HEK293 (cell line): ENCODE measurements around the gene KIRREL3.

Source experiments
- CTCF ChIA-PET: fragments of 350-600 bp; formaldehyde crosslinking; extraction: SDS; loops from one replicate; lab custom pipeline; 2021; ENCODE audit warnings: antibody characterized with exemption; lab: Yijun Ruan, JAX
- POLR2A ChIA-PET: fragments of 300-600 bp; formaldehyde crosslinking; extraction: SDS; loops from one replicate; lab custom pipeline; 2020; ENCODE audit warnings: antibody characterized with exemption, inconsistent platforms; lab: Yijun Ruan, JAX
- H3K27ac ChIP-seq: fragments of 200-500 bp; sonication (Bioruptor generic); 2 replicates; pipeline ENCODE4 v1.5.1; 2014; ENCODE audit warnings: low read depth, low read length, control low read depth, inconsistent platforms; ENCODE audit errors: extremely low read depth
- H3K36me3 ChIP-seq, 2 experiments: fragments of 200-500 bp in 1 of 2; sonication (Bioruptor generic) in 1 of 2; 1 replicate in 1 of 2; 2 replicates in 1 of 2; pipeline ENCODE4 v1.5.1; 2014 to 2017; ENCODE audit warnings: inconsistent platforms in 2 of 2, low read length in 2 of 2; ENCODE audit not compliant: control insufficient read depth in 2 of 2, insufficient read depth in 1 of 2
- H3K4me1 ChIP-seq: fragments of 200-500 bp; sonication (Bioruptor generic); 2 replicates; pipeline ENCODE4 v1.5.1; 2014; ENCODE audit warnings: mild to moderate bottlenecking, low read length, inconsistent platforms; ENCODE audit not compliant: control insufficient read depth, insufficient read depth
- H3K4me3 ChIP-seq: 2 replicates; pipeline ENCODE4 v1.5.1; 2011; ENCODE audit warnings: low read depth, mild to moderate bottlenecking, control low read depth, low read length, moderate library complexity
- H3K9me3 ChIP-seq: fragments of 200-500 bp; sonication (Bioruptor generic); 2 replicates; pipeline ENCODE4 v1.5.1; 2014; ENCODE audit warnings: low read depth, low read length, inconsistent platforms; ENCODE audit not compliant: control insufficient read depth, insufficient read depth
- AEBP2 ChIP-seq: fragments of 450-650 bp; formaldehyde crosslinking; IDR thresholded peaks from 2 replicates; pipeline ENCODE4 v1.5.1; 2016; ENCODE audit warnings: missing biosample characterization, missing genetic modification characterization, borderline replicate concordance
- FEZF1 ChIP-seq: fragments of 450-650 bp; formaldehyde crosslinking; IDR thresholded peaks from 2 replicates; pipeline ENCODE4 v1.5.1; 2016; ENCODE audit warnings: missing biosample characterization, missing genetic modification characterization
- GFI1B ChIP-seq: fragments of 450-650 bp; formaldehyde crosslinking; IDR thresholded peaks from 2 replicates; pipeline ENCODE4 v1.5.1; 2016; ENCODE audit warnings: missing biosample characterization, missing genetic modification characterization
- KLF8 ChIP-seq: fragments of 450-650 bp; formaldehyde crosslinking; IDR thresholded peaks from 2 replicates; pipeline ENCODE4 v1.5.1; 2016; ENCODE audit warnings: missing biosample characterization, missing genetic modification characterization
- OVOL3 ChIP-seq: fragments of 450-650 bp; formaldehyde crosslinking; IDR thresholded peaks from 2 replicates; pipeline ENCODE4 v1.5.1; 2016; ENCODE audit warnings: missing biosample characterization, missing genetic modification characterization
- PRDM1 ChIP-seq: fragments of 450-650 bp; formaldehyde crosslinking; IDR thresholded peaks from 2 replicates; pipeline ENCODE4; 2016; ENCODE audit warnings: missing biosample characterization, missing genetic modification characterization
- SCRT2 ChIP-seq: fragments of 450-650 bp; formaldehyde crosslinking; IDR thresholded peaks from 2 replicates; pipeline ENCODE4 v1.5.1; 2016; ENCODE audit warnings: missing biosample characterization, missing genetic modification characterization
- SETDB1 ChIP-seq: IDR thresholded peaks from one replicate; pipeline ENCODE4 v1.6.1; 2017; ENCODE audit warnings: mild to moderate bottlenecking, low read length, moderate library complexity, mixed read lengths; ENCODE audit not compliant: insufficient read length
- SP3 ChIP-seq: fragments of 450-650 bp; formaldehyde crosslinking; IDR thresholded peaks from 2 replicates; pipeline ENCODE4 v1.5.1; 2016; ENCODE audit warnings: missing biosample characterization, missing genetic modification characterization
- ZBTB26 ChIP-seq: fragments of 450-650 bp; formaldehyde crosslinking; optimal IDR thresholded peaks from 2 replicates; pipeline ENCODE3; 2016; ENCODE audit warnings: missing biosample characterization, mild to moderate bottlenecking, missing genetic modification characterization
- ZBTB7A ChIP-seq: fragments of 450-650 bp; formaldehyde crosslinking; IDR thresholded peaks from 2 replicates; pipeline ENCODE4 v1.5.1; 2016; ENCODE audit warnings: low read depth, missing biosample characterization, missing genetic modification characterization
- ZNF10 ChIP-seq: fragments of 450-650 bp; formaldehyde crosslinking; IDR thresholded peaks from 2 replicates; pipeline ENCODE4 v1.5.1; 2017; ENCODE audit warnings: missing biosample characterization, missing genetic modification characterization
- ZNF138 ChIP-seq: fragments of 450-650 bp; formaldehyde crosslinking; IDR thresholded peaks from 2 replicates; pipeline ENCODE4 v1.5.1; 2016; ENCODE audit warnings: missing biosample characterization, missing genetic modification characterization, borderline replicate concordance
- ZNF148 ChIP-seq: fragments of 450-650 bp; formaldehyde crosslinking; IDR thresholded peaks from 2 replicates; pipeline ENCODE4 v1.5.0; 2017; ENCODE audit warnings: missing biosample characterization, missing genetic modification characterization, borderline replicate concordance
- ZNF184 ChIP-seq: fragments of 450-650 bp; IDR thresholded peaks from 2 replicates; pipeline ENCODE4 v1.5.1; 2018; ENCODE audit warnings: missing biosample characterization, mild to moderate bottlenecking, missing genetic modification characterization
- ZNF214 ChIP-seq: fragments of 450-650 bp; formaldehyde crosslinking; IDR thresholded peaks from 2 replicates; pipeline ENCODE4 v1.5.1; 2017; ENCODE audit warnings: missing biosample characterization, mild to moderate bottlenecking, missing genetic modification characterization, borderline replicate concordance
- ZNF416 ChIP-seq: fragments of 450-650 bp; formaldehyde crosslinking; IDR thresholded peaks from 2 replicates; pipeline ENCODE4 v1.5.1; 2016; ENCODE audit warnings: missing biosample characterization, missing genetic modification characterization
- ZNF571 ChIP-seq: fragments of 450-650 bp; formaldehyde crosslinking; IDR thresholded peaks from 2 replicates; pipeline ENCODE4 v1.5.0; 2017; ENCODE audit warnings: missing biosample characterization, missing genetic modification characterization
- ZNF585B ChIP-seq: fragments of 450-650 bp; formaldehyde crosslinking; IDR thresholded peaks from 2 replicates; pipeline ENCODE4 v1.5.1; 2016; ENCODE audit warnings: missing biosample characterization, missing genetic modification characterization
- ZNF610 ChIP-seq: fragments of 450-650 bp; formaldehyde crosslinking; IDR thresholded peaks from 2 replicates; pipeline ENCODE4 v1.5.1; 2016; ENCODE audit warnings: missing biosample characterization, missing genetic modification characterization, borderline replicate concordance
- ZNF658 ChIP-seq: fragments of 450-650 bp; formaldehyde crosslinking; IDR thresholded peaks from 2 replicates; pipeline ENCODE4; 2016; ENCODE audit warnings: missing biosample characterization, missing genetic modification characterization
- ZNF660 ChIP-seq: fragments of 450-650 bp; IDR thresholded peaks from 2 replicates; pipeline ENCODE4 v1.5.1; 2018; ENCODE audit warnings: missing biosample characterization, mild to moderate bottlenecking, missing genetic modification characterization
- ZNF692 ChIP-seq: fragments of 450-650 bp; formaldehyde crosslinking; IDR thresholded peaks from 2 replicates; pipeline ENCODE4 v1.5.1; 2016; ENCODE audit warnings: missing biosample characterization, missing genetic modification characterization
- ZSCAN4 ChIP-seq: fragments of 450-650 bp; formaldehyde crosslinking; IDR thresholded peaks from 2 replicates; pipeline ENCODE4 v1.5.1; 2017; ENCODE audit warnings: missing biosample characterization, missing genetic modification characterization

Gene KIRREL3

GRCh38 chr11:126969865-126970479 is 30.6 kb downstream of the KIRREL3 start (continued):
- TF ChIP-seq GFI1B (tag by site-specific recombination) (no peak), SCRT2 (tag by site-specific recombination) (no peak), ZNF214 (no peak), ZNF184 (tag by site-specific recombination) (no peak)

- TF ChIP-seq ZNF658 (tag by site-specific recombination), result no peak
- TF ChIP-seq ZNF148 (tag by site-specific recombination), result no peak
- no peak for TF ChIP-seq FEZF1 (tag by site-specific recombination)
- TF ChIP-seq ZNF138 (tag by site-specific recombination), result no peak
- TF ChIP-seq ZNF610, result no peak
- TF ChIP-seq AEBP2 (tag by site-specific recombination), result no peak
- TF ChIP-seq ZNF660 (tag by site-specific recombination), result no peak
- no peak for TF ChIP-seq ZNF10
- no peak for TF ChIP-seq ZSCAN4 (tag by site-specific recombination)
- no peak for TF ChIP-seq ZNF585B
- TF ChIP-seq ZBTB7A, result no peak
- TF ChIP-seq ZNF416 (tag by site-specific recombination), result no peak
- no peak for TF ChIP-seq SP3
- no peak for TF ChIP-seq ZNF571 (tag by site-specific recombination)
- TF ChIP-seq SETDB1, result no peak
- no peak for TF ChIP-seq ZNF692
- no peak for TF ChIP-seq PRDM1 (tag by site-specific recombination)
- TF ChIP-seq KLF8 (tag by site-specific recombination), result no peak
- no peak for TF ChIP-seq OVOL3 (tag by site-specific recombination)
- no peak for TF ChIP-seq ZBTB26 (tag by site-specific recombination)
- ChIA-PET CTCF (no interaction called here), POLR2A (no interaction called here)
- H3K4me3 ChIP-seq, result no peak overlapping the region
- H3K36me3 ChIP-seq, result no peaks in the 10 kb centered on the region
- H3K4me1 ChIP-seq, result no peaks in the 10 kb centered on the region
- no peak overlapping the region for H3K27ac ChIP-seq
- H3K9me3 ChIP-seq, result no peaks in the 10 kb centered on the region
These were observed 31.7 kb downstream of the KIRREL3 start for GRCh38 chr11:126968915-126969314.
